H1 (cell line): ENCODE measurements around the gene TAF4. TPM values are rescaled to one million over a fixed set of nuclear protein-coding genes. Genes with fewer than 3 reads are reported as not detected.

Experiments used
- CTCF ChIA-PET: fragments of 300-600 bp; sonication (Branson Sonifier 250); formaldehyde crosslinking; loops from one replicate; lab custom pipeline; 2021; ENCODE audit not compliant: partially characterized antibody; lab: Charles Lee
- POLR2A ChIA-PET: fragments of 300-600 bp; sonication (Branson Sonifier 250); formaldehyde crosslinking; loops from one replicate; lab custom pipeline; 2021; ENCODE audit warnings: inconsistent platforms; ENCODE audit not compliant: partially characterized antibody; lab: Charles Lee
- DNase-seq, 2 experiments: peaks; one replicate each; pipeline versions ENCODE4 v3.0.0 to v3.0.0-alpha.2; 2010 to 2022; ENCODE audit warnings: low spot score in 2 of 2, low read depth in 1 of 2, mixed read lengths in 1 of 2
- FAIRE-seq: peaks from 2 replicates; lab custom pipeline; 2011; peaks lifted over from hg19 to GRCh38; lab: Jason Lieb, UNC
- H2AFZ ChIP-seq: 2 replicates; pipeline ENCODE4 v1.8.1; 2012; ENCODE audit warnings: low read length, inconsistent platforms
- H2AK5ac ChIP-seq: 2 replicates; pipeline ENCODE4 v1.6.1; 2013; ENCODE audit warnings: low read depth, low read length
- H2BK120ac ChIP-seq: replicated peaks from 2 replicates; pipeline ENCODE3; 2013; ENCODE audit warnings: low read depth, low read length, inconsistent platforms
- H2BK12ac ChIP-seq: 2 replicates; pipeline ENCODE4 v1.6.1; 2013; ENCODE audit warnings: low read depth, low read length
- H2BK15ac ChIP-seq: 2 replicates; pipeline ENCODE4 v1.6.1; 2013; ENCODE audit warnings: low read length
- H2BK20ac ChIP-seq: 2 replicates; pipeline ENCODE4 v1.6.1; 2013; ENCODE audit warnings: low read length
- H2BK5ac ChIP-seq: 2 replicates; pipeline ENCODE4 v1.6.1; 2013; ENCODE audit warnings: low read depth, low read length
- H3K14ac ChIP-seq: 2 replicates; pipeline ENCODE4 v1.6.1; 2013; ENCODE audit warnings: inconsistent platforms; ENCODE audit not compliant: insufficient read length
- H3K18ac ChIP-seq: 2 replicates; pipeline ENCODE4 v1.6.1; 2013; ENCODE audit warnings: low read length; ENCODE audit errors: extremely low read depth
- H3K23ac ChIP-seq: 2 replicates; pipeline ENCODE4 v1.6.1; 2013; ENCODE audit warnings: inconsistent platforms; ENCODE audit not compliant: insufficient read length
- H3K23me2 ChIP-seq: 2 replicates; pipeline ENCODE4 v1.6.1; 2013; ENCODE audit warnings: low read depth, low read length
- H3K27ac ChIP-seq: 2 replicates; pipeline ENCODE4 v1.6.1; 2011; ENCODE audit warnings: low read depth, low read length, inconsistent platforms
- H3K27me3 ChIP-seq, 4 experiments: replicated peaks in 1 of 4; 1 replicate in 1 of 4; 2 replicates in 3 of 4; pipeline versions ENCODE4 v1.6.1 to v1.8.1; 2011 to 2013; ENCODE audit warnings: low read length in 3 of 4, mild to moderate bottlenecking in 3 of 4, inconsistent platforms in 2 of 4, mixed read lengths in 2 of 4, moderate library complexity in 1 of 4; ENCODE audit not compliant: control insufficient read depth in 3 of 4, insufficient read depth in 3 of 4; ENCODE audit errors: extremely low read depth in 1 of 4
- H3K36me3 ChIP-seq, 4 experiments: 2 replicates each; pipeline versions ENCODE4 v1.6.1 to v1.8.1; 2011 to 2013; ENCODE audit warnings: mild to moderate bottlenecking in 4 of 4, low read length in 3 of 4, moderate library complexity in 2 of 4, control low read depth in 1 of 4, inconsistent platforms in 1 of 4; ENCODE audit not compliant: insufficient read depth in 4 of 4, control insufficient read depth in 2 of 4
- H3K4ac ChIP-seq: replicated peaks from 2 replicates; pipeline ENCODE3; 2013; ENCODE audit warnings: low read length, low read depth, mixed read lengths, inconsistent platforms; ENCODE audit not compliant: insufficient read length
- H3K4me1 ChIP-seq, 4 experiments: replicated peaks in 1 of 4; 1 replicate in 1 of 4; 2 replicates in 3 of 4; pipeline versions ENCODE4 v1.6.1 to v1.8.1; 2011 to 2013; ENCODE audit warnings: low read length in 3 of 4, inconsistent platforms in 2 of 4, mixed read lengths in 1 of 4; ENCODE audit not compliant: insufficient read depth in 4 of 4, control insufficient read depth in 3 of 4
- H3K4me2 ChIP-seq, 2 experiments: 2 replicates each; pipeline versions ENCODE4 v1.6.1 to v1.8.1; 2011 to 2013; ENCODE audit warnings: low read depth in 2 of 2, low read length in 2 of 2, control low read depth in 1 of 2, inconsistent platforms in 1 of 2, mild to moderate bottlenecking in 1 of 2; ENCODE audit not compliant: insufficient read depth in 1 of 2
- H3K4me3 ChIP-seq, 4 experiments: fragments of 200-600, 300-600 bp in 1 of 4; sonication (generic), shearing (Covaris generic), sonication (Bioruptor Twin) in 1 of 4; 2 replicates each; pipeline versions ENCODE4 v1.5.1 to v1.8.1; 2011 to 2016; ENCODE audit warnings: low read length in 4 of 4, low read depth in 3 of 4, control low read depth in 2 of 4, inconsistent platforms in 2 of 4, mild to moderate bottlenecking in 2 of 4, mixed read lengths in 1 of 4, moderate library complexity in 1 of 4; ENCODE audit not compliant: insufficient read depth in 2 of 4; ENCODE audit errors: extremely low read depth in 1 of 4
- H3K56ac ChIP-seq: replicated peaks from 2 replicates; pipeline ENCODE3; 2013; ENCODE audit warnings: low read depth, mild to moderate bottlenecking, mixed read lengths, low read length, inconsistent platforms; ENCODE audit not compliant: insufficient read length
- H3K79me1 ChIP-seq: 2 replicates; pipeline ENCODE4 v1.6.1; 2013; ENCODE audit warnings: low read depth, low read length, control low read depth
- H3K79me2 ChIP-seq, 2 experiments: 2 replicates each; pipeline versions ENCODE4 v1.6.1 to v1.8.1; 2012 to 2013; ENCODE audit warnings: low read length in 2 of 2, mild to moderate bottlenecking in 2 of 2, inconsistent platforms in 1 of 2; ENCODE audit not compliant: insufficient read depth in 2 of 2, control insufficient read depth in 1 of 2
- H3K9ac ChIP-seq, 4 experiments: replicated peaks in 1 of 4; 1 replicate in 1 of 4; 2 replicates in 3 of 4; pipeline versions ENCODE4 v1.6.1 to v1.8.1; 2011 to 2013; ENCODE audit warnings: low read depth in 3 of 4, low read length in 3 of 4, control low read depth in 2 of 4, mild to moderate bottlenecking in 2 of 4, moderate library complexity in 2 of 4, inconsistent platforms in 1 of 4; ENCODE audit errors: extremely low read depth in 1 of 4
- H3K9me3 ChIP-seq, 2 experiments: 2 replicates each; pipeline versions ENCODE4 v1.6.1 to v1.8.1; 2012 to 2013; ENCODE audit warnings: mild to moderate bottlenecking in 2 of 2, moderate library complexity in 2 of 2, control low read depth in 1 of 2, inconsistent platforms in 1 of 2, low read depth in 1 of 2, low read length in 1 of 2, mixed read lengths in 1 of 2; ENCODE audit not compliant: insufficient read depth in 2 of 2
- H4K20me1 ChIP-seq, 2 experiments: replicated peaks in 1 of 2; 2 replicates each; pipeline versions ENCODE3 to v1.8.1; 2011 to 2013; ENCODE audit warnings: inconsistent platforms in 2 of 2, low read length in 2 of 2, mild to moderate bottlenecking in 1 of 2; ENCODE audit not compliant: insufficient read depth in 2 of 2, control insufficient read depth in 1 of 2
- H4K5ac ChIP-seq: 2 replicates; pipeline ENCODE4 v1.6.1; 2013; ENCODE audit warnings: low read length, low read depth, mixed read lengths, inconsistent platforms; ENCODE audit not compliant: insufficient read length
- H4K8ac ChIP-seq: 2 replicates; pipeline ENCODE4 v1.8.0; 2013; ENCODE audit warnings: mild to moderate bottlenecking, moderate library complexity, low read length, inconsistent platforms; ENCODE audit not compliant: insufficient read depth; ENCODE audit errors: extremely low read depth
- H4K91ac ChIP-seq: replicated peaks from 2 replicates; pipeline ENCODE3; 2013; ENCODE audit warnings: low read length, mixed read lengths, inconsistent platforms; ENCODE audit not compliant: insufficient read length
- BACH1 ChIP-seq: IDR thresholded peaks from 2 replicates; pipeline ENCODE4 v1.6.1; 2012; ENCODE audit warnings: low read length, improper control_type of control experiment
- BCL11A ChIP-seq, 2 experiments: IDR thresholded peaks; one replicate each; pipeline ENCODE4 v1.6.1; 2011; ENCODE audit warnings: low read depth in 2 of 2, low read length in 2 of 2, mild to moderate bottlenecking in 2 of 2
- CEBPB ChIP-seq: IDR thresholded peaks from 2 replicates; pipeline ENCODE4 v1.6.1; 2012; ENCODE audit warnings: low read depth, low read length
- CHD2 ChIP-seq: IDR thresholded peaks from 2 replicates; pipeline ENCODE4 v1.6.1; 2012; ENCODE audit warnings: low read length, improper control_type of control experiment
- FOSL1 ChIP-seq: IDR thresholded peaks from 2 replicates; pipeline ENCODE4 v1.6.1; 2011; ENCODE audit warnings: mild to moderate bottlenecking, low read depth, low read length, moderate library complexity; ENCODE audit not compliant: insufficient read depth
- GTF2F1 ChIP-seq: IDR thresholded peaks from 2 replicates; pipeline ENCODE4 v1.6.1; 2012; ENCODE audit warnings: low read depth, low read length, improper control_type of control experiment, borderline replicate concordance
- KDM1A ChIP-seq: fragments of 200-600, 300-600 bp; sonication (generic); IDR thresholded peaks from 2 replicates; pipeline ENCODE4 v1.7.1; 2016; ENCODE audit warnings: mild to moderate bottlenecking, low read length, borderline replicate concordance
- KDM4A ChIP-seq: IDR thresholded peaks from one replicate; pipeline ENCODE4 v1.7.1; 2012; ENCODE audit warnings: low read depth, mild to moderate bottlenecking, moderate library complexity, low read length, inconsistent platforms; ENCODE audit not compliant: severe bottlenecking
- RAD21 ChIP-seq, 2 experiments: IDR thresholded peaks in 1 of 2; conservative IDR thresholded peaks in 1 of 2; 2 replicates each; pipeline ENCODE4 v1.6.1; 2011; ENCODE audit warnings: low read depth in 2 of 2, low read length in 2 of 2, improper control_type of control experiment in 1 of 2, inconsistent platforms in 1 of 2, mild to moderate bottlenecking in 1 of 2, moderate library complexity in 1 of 2
- SIN3A ChIP-seq, 2 experiments: IDR thresholded peaks in 1 of 2; conservative IDR thresholded peaks in 1 of 2; 2 replicates each; pipeline ENCODE4 v1.6.1; 2011 to 2012; ENCODE audit warnings: low read length in 2 of 2, improper control_type of control experiment in 1 of 2, low read depth in 1 of 2, mild to moderate bottlenecking in 1 of 2
- SIX5 ChIP-seq: IDR thresholded peaks from 2 replicates; pipeline ENCODE4 v1.6.1; 2011; ENCODE audit warnings: mild to moderate bottlenecking, low read depth, low read length
- TAF7 ChIP-seq: optimal IDR thresholded peaks from 2 replicates; pipeline ENCODE3; 2011; ENCODE audit warnings: low read depth, mild to moderate bottlenecking, inconsistent platforms, low read length, moderate library complexity, borderline replicate concordance
- YY1 ChIP-seq: IDR thresholded peaks from 2 replicates; pipeline ENCODE4 v1.6.1; 2011; ENCODE audit warnings: low read depth, mild to moderate bottlenecking, low read length
- ZNF274 ChIP-seq: IDR thresholded peaks from 2 replicates; pipeline ENCODE4 v1.7.0; 2012; ENCODE audit warnings: low read length, borderline replicate concordance; ENCODE audit errors: extremely low read depth
- WGBS, 2 experiments: shearing (Covaris generic) in 1 of 2; methylation state at CpG; one replicate each; pipeline versions ENCODE4 v1.1.6 to v1.1.7; 2013 to 2015; ENCODE audit warnings: low lambda C conversion rate in 2 of 2, mixed read lengths in 2 of 2, inconsistent platforms in 1 of 2, low coverage in 1 of 2, missing lambda C conversion rate in 1 of 2; ENCODE audit not compliant: insufficient replicate concordance in 2 of 2, insufficient coverage in 1 of 2, insufficient read length in 1 of 2; ENCODE audit errors: extremely low coverage in 1 of 2, missing lambda C conversion rate in 1 of 2; 5-methylcytosine and 5-hydroxymethylcytosine counted together
- polyA plus RNA-seq, 7 experiments: library from polyadenylated mRNA; depleted of rRNA in 3 of 7; stranded (reverse) in 5 of 7; unstranded in 2 of 7; fragments of >200 nt in 5 of 7; fragments of 200-250 nt in 2 of 7; gene quantifications; 1 replicate in 5 of 7; 2 replicates in 1 of 7; 4 replicates in 1 of 7; pipeline versions ENCODE4 v1.2.1 to v1.2.3, GENCODE V29; 2011 to 2013; ENCODE audit warnings: missing spikeins in 2 of 7, mixed read lengths in 2 of 7
- total RNA-seq: library from RNA; stranded (reverse); fragmentation: NEBNext Ultra II Directional; extraction: Animal tissue kit (Norgen Biotek cat#: 25700); gene quantifications from 2 replicates; pipeline ENCODE4 v1.2.1, GENCODE V29; 2021

TAF4 gene
- total and polyA plus RNA-seq, 2 of the 8 experiments (the other 6 are each of a cell fraction or from before 2014, with no cell fraction given): 16.0 to 30.1 TPM

- Histone ChIP-seq H3K79me2 (peaks cover 19 to 100% of the 10 kb centered on the region in 2 experiments), H3K23ac (no peak overlapping the region), H2AFZ (no peak overlapping the region), H3K79me1 (peaks cover 35% of the 10 kb centered on the region), H4K8ac (no peak overlapping the region), H3K14ac (no peak overlapping the region), H3K27ac (no peak overlapping the region), H2BK120ac (no peak overlapping the region), H2BK5ac (no peak overlapping the region), H3K18ac (no peak overlapping the region), H3K27me3 (no peaks in the 10 kb centered on the region), H3K9ac (no peak overlapping the region), H3K4me1 (peaks cover 0 to 16% (median 8%) of the 10 kb centered on the region in 4 experiments; a peak in 3 of 7 replicates), H3K36me3 (no peaks in the 10 kb centered on the region), H3K4ac (no peak overlapping the region), H4K5ac (no peak overlapping the region), H2BK15ac (no peak overlapping the region), H3K4me3 (no peak overlapping the region), H4K20me1 (peaks cover 33 to 47% of the 10 kb centered on the region in 2 experiments), H3K9me3 (no peaks in the 10 kb centered on the region), H2BK20ac (no peak overlapping the region), H2AK5ac (no peak overlapping the region), H2BK12ac (no peak overlapping the region), H4K91ac (no peak overlapping the region), H3K4me2 (no peak overlapping the region), H3K56ac (no peak overlapping the region), H3K23me2 (no peaks in the 10 kb centered on the region)
- FAIRE-seq (no peak), DNase-seq (no peak)
- POLR2A ChIA-PET: interaction anchor here (0.9 to 1.4 kb wide), 2 partner anchors 60 to 73 kb away, joined by 3 read pairs; no protein-coding TSS in a partner anchor
- WGBS, 2 experiments: 93% methylated on average over 15 of the region's 15 CpGs; no CpG with 5 or more reads in 1 of the 2 experiments
- CTCF ChIA-PET: interaction anchor here (1.2 to 2.3 kb wide), 2 partner anchors 14 to 36 kb away, joined by 3 to 12 read pairs; no protein-coding TSS in a partner anchor
- no peak for TF ChIP-seq ZNF274
- no peak for TF ChIP-seq CHD2
- TF ChIP-seq TAF7: no peak
- no peak for TF ChIP-seq KDM4A
- TF ChIP-seq FOSL1: no peak
- TF ChIP-seq RAD21 (IDR thresholded peaks at IDR 0.05 in 1 of 2, conservative IDR thresholded peaks at IDR 0.05 in 1 of 2; ENCODE audit: low read depth in 2 of 2, low read length in 2 of 2): no peak
- TF ChIP-seq YY1: no peak
- TF ChIP-seq SIN3A (conservative IDR thresholded peaks at IDR 0.05 in 1 of 2, IDR thresholded peaks at IDR 0.05 in 1 of 2; ENCODE audit: low read depth in 1 of 2, low read length in 2 of 2): no peak
- TF ChIP-seq GTF2F1: no peak
- TF ChIP-seq BCL11A (IDR thresholded peaks at IDR 0.05; ENCODE audit: low read depth in 2 of 2, low read length in 2 of 2): no peak
- no peak for TF ChIP-seq CEBPB
- TF ChIP-seq BACH1: no peak
- no peak for TF ChIP-seq SIX5
- TF ChIP-seq KDM1A: no peak
Observed at GRCh38 chr20:62046431-62046830, 19.2 kb downstream of the TAF4 start.
